ENCODE data around the gene MXI1.

- TF ChIP-seq CTCF (IDR thresholded peaks at IDR 0.05; ENCODE audit: insufficient read depth, low read depth, low read length): no peak
- no peak for TF ChIP-seq EZH2 (IDR thresholded peaks at IDR 0.05; ENCODE audit: insufficient read depth, low read length)
Measured at GRCh38 chr10:110165239-110165638, 42.2 kb upstream of the MXI1 start.
